NCI-H1105 treated with DMSO at 0.1 percent for 48 hours (cell line): ENCODE data around the gene HPRT1.

Experiments
- DNase-seq: peaks from one replicate; lab custom pipeline; 2025; lab: John Stamatoyannopoulos, UW

The HPRT1 gene

DNA sequence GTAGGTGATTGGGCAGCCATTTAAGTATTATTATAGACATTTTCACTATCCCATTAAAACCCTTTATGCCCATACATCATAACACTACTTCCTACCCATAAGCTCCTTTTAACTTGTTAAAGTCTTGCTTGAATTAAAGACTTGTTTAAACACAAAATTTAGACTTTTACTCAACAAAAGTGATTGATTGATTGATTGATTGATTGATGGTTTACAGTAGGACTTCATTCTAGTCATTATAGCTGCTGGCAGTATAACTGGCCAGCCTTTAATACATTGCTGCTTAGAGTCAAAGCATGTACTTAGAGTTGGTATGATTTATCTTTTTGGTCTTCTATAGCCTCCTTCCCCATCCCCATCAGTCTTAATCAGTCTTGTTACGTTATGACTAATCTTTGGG is 16.3 kb downstream of the HPRT1 start:
- no peak for DNase-seq

DNA sequence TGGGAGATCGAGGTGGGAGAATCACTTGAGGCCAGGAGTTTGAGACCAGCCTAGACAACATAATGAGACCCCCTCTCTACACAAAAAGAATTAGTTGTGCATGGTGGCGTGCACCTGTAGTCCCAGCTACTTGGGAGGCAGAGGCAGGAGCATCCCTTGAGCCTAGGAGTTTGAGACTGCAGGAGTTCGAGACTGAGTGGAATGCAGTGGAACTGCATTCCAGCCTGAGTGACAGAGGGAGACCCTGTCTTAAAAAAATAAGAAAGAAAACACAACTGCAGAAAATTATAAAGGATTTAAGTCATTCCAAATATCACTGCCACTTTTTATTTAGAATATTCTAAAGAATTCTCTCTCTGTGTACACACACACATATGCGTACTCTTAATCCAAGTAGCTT is 18.4 kb downstream of the HPRT1 start:
- no peak for DNase-seq

GRCh38 chrX:134480061-134480460 is 20.1 kb downstream of the HPRT1 start:
- no peak for DNase-seq

GRCh38 chrX:134481339-134481738 is 21.4 kb downstream of the HPRT1 start:
- DNase-seq = no peak

DNA sequence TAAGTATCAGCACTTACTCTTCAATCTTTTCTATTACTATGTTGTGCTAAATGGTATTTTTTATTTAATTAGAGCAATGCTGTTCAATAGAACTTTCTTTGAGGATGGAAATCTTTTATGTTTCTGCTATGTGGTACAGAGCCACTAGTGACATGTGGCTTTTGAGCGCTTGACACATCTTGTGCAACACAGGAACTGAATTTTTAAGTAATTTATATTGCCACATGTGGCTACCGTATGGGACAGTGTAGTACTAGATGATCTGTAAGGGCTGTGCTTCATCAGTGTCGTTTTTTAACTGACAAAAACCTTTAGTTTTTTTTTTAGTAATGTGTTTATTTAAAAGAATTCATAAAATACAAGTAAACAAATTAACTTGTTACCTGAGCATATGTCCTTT is 22.4 kb downstream of the HPRT1 start:
- no peak for DNase-seq

- DNase-seq = peak; percentile 42
Measured at GRCh38 chrX:134484039-134484438, 24.1 kb downstream of the HPRT1 start.

- DNase-seq = no peak
Measured at GRCh38 chrX:134501941-134502340, 42.0 kb downstream of the HPRT1 start.

DNA sequence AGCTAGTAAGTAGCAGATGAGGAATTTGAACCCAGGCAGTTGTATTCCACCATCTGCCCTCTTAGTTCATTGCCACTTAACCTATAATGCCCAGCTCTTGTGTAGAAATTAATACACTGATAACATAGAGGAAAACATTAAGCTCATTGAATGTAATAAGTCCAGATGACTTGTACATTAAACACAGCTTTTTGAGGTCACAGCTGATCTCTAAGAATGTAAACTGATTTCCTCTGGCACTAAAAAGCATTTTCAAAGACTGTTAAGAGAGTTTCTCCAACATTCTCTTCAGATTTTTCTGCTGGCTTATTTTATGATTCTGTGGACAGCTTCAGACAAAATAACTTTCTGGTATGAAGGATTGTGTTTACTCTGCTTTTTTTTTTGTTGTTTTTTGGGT is 42.7 kb downstream of the HPRT1 start:
- no peak for DNase-seq

DNA sequence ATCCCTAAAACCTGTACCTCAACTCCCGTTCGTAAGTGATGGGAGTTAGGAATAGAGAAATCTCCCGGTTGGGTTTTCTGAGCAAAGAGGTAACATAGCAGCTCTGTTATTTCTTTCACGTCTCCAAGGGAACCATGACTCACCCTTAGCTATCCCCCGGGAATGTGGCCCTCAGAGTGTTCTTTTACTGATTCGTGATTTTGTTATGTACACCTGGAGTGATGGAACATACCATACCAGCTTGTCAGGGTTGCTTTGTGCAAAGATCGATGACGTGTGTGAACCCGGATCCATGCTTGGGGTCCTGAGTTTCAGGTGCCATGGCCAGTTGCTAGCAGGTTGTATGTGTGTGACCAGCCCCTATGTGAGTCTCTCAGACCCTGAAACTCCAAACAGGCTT is 52.6 kb downstream of the HPRT1 start:
- no peak for DNase-seq

- no peak for DNase-seq
Measured at GRCh38 chrX:134513091-134513490, 53.1 kb downstream of the HPRT1 start.

- DNase-seq = peak; percentile 48
Measured at GRCh38 chrX:134520860-134521390, 61.0 kb downstream of the HPRT1 start.

DNA sequence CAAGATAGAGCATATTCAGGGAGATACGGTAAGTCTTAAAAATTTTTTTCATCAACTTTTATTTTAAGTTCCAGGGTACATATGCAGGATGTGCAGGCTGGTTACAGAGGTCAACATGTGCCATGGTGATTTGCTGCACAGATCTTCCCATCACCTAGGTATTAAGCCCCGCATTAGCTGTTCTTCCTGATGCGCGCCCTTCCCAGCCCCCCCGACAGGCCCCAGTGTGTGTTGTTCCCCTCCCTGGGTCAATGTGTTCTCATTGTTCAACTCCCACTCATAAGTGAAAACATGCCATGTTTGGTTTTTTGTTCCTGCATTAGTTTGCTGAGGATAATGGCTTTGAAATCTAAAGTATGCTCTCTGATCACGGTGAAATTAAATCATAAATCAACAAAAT is 64.2 kb downstream of the HPRT1 start:
- no peak for DNase-seq

DNA sequence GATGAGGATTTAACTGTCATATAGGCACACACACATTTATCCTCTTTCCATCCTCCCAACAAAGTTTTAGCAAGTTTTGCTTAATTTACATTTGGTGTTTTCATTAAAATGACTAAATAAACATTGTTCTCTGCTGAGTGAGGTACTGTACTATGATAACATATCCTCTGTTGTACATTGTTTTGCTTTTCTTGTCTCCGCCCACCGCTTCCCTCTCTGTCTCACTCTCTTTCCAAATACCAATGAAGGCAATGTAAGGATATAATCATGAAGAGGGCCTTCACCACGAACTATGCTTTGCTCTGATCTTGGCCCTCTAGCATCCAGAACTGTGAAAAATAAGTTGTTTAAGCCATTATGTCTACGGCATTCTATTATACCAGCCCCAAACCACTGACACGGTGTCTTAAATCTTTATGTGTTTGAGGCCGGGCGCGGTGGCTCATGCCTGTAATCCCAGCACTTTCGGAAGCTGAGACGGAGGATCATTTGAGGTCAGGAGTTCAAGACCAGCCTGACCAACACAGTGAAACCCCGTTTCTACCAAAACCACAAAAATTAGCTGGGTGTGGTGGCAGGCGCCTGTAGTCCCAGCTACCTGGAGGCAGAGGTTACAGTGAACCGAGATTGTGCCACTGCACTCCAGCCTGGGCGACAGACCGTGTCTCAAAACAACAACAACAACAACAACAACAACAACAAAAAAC is 65.3 kb downstream of the HPRT1 start:
- no peak for DNase-seq

- no peak for DNase-seq
Measured at GRCh38 chrX:134526399-134526798, 66.4 kb downstream of the HPRT1 start.

DNA sequence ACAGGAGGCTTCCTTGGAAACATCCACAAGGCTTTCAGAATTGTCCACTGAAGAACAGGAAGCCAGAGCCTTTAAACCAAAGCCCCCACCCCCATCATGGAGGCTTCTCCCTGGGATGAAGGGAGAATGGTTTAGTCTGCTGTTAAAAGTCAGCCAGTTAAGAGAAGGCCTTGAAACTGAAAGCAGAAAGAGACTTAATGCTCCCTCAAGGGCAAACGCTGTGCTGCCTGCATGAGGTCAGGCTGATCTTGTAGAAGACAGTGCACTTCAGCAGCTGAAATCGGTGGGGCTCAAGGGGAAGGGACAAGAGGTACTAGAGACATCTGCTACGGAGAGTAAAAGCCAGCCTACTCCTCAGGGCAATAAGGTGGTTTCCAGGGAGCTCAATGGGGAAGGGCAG is 69.0 kb downstream of the HPRT1 start:
- DNase-seq = no peak

GRCh38 chrX:134529481-134529880 is 69.5 kb downstream of the HPRT1 start:
- no peak for DNase-seq

DNA sequence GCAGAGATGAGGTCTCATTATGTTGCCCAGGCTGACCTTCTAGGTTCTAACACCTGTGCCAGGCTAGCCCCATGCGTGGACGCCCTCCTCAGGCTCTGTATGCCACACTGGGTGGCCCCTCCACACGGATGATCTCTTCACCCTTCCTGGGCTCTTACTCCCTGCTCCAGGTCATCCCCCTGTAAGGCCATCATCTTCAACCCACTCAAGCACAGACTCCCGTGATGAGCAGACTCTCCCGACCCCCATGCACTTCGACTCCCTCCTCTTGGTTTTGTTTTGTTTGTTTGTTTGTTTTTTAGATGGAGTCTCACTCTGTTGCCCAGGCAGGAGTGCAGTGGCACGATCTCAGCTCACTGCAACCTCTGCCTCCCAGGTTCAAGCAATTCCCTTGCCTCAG is 70.9 kb downstream of the HPRT1 start:
- DNase-seq = no peak

DNA sequence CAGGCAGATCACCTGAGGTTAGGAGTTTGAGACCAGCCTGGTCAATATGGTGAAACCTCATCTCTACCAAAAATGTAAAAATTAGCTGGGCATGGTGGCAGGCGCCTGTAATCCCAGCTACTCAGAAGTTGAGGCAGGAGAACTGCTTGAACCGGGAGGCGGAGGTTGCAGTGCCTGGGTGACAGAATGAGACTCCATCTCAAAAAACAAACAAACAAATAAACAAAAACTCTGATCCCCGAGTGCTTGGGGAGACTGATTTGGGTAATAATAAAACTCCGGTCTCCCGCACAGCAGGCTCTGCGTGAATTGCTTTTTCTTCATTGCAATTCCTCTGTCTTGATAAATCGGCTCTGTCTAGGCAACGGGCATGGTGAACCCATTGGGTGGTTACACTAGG is 73.4 kb downstream of the HPRT1 start:
- DNase-seq = no peak

DNA sequence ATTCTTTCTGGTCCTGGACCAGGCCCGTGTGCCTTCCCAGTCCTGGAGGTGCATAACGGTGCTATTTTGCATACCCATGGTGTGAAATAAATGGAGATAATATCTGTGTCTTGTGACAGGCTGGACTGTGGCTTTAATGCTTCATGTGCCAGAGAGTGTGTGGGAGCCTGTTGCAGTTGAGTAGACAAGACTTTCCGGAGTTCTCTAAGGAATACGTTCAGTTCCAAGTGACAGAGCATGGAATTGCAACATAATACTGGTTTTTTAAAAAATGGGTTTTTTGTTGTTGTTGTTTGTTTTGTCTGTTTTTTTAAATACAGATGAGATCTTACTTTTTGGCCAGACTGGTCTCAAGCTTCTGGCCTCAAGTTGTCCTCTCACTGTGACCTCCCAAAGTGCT is 74.0 kb downstream of the HPRT1 start:
- no peak for DNase-seq

GRCh38 chrX:134537179-134537955 is 77.4 kb downstream of the HPRT1 start:
- no peak for DNase-seq

- DNase-seq = no peak
Measured at GRCh38 chrX:134538316-134538715, 78.4 kb downstream of the HPRT1 start.

GRCh38 chrX:134541906-134542305 is 81.9 kb downstream of the HPRT1 start:
- DNase-seq = no peak

DNA sequence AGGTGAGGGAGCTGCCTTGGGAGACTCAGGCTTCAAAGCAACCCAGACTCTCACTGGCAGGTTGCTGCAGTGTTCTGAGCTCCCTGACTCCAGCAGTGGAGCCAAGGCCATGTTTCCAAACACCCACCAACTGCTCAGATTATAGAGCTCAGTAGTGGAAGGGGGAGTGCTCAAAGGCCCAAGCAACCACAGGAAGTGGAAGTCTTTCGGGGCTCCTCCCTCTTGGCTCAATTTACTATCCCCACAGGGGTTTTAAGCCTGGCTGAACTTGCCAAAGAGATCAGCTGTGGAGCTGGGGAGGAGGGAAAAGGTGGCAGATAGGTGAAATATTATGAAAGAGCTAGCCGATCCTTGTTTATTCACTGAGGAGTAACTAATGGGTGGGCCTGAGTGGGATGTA is 82.5 kb downstream of the HPRT1 start:
- DNase-seq = peak; percentile 13

- DNase-seq = no peak
Measured at GRCh38 chrX:134543288-134543687, 83.3 kb downstream of the HPRT1 start.
